H1 (cell line): ENCODE measurements around the gene HIVEP3. TPM values are rescaled to one million over a fixed set of nuclear protein-coding genes. Genes with fewer than 3 reads are reported as not detected.

Experiments
- CTCF ChIA-PET: fragments of 300-600 bp; sonication (Branson Sonifier 250); formaldehyde crosslinking; loops from one replicate; lab custom pipeline; 2021; ENCODE audit not compliant: partially characterized antibody; lab: Charles Lee
- POLR2A ChIA-PET: fragments of 300-600 bp; sonication (Branson Sonifier 250); formaldehyde crosslinking; loops from one replicate; lab custom pipeline; 2021; ENCODE audit warnings: inconsistent platforms; ENCODE audit not compliant: partially characterized antibody; lab: Charles Lee
- DNase-seq, 2 experiments: peaks; one replicate each; pipeline versions ENCODE4 v3.0.0 to v3.0.0-alpha.2; 2010 to 2022; ENCODE audit warnings: low spot score in 2 of 2, low read depth in 1 of 2, mixed read lengths in 1 of 2
- FAIRE-seq: peaks from 2 replicates; lab custom pipeline; 2011; peaks lifted over from hg19 to GRCh38; lab: Jason Lieb, UNC
- H2AFZ ChIP-seq: 2 replicates; pipeline ENCODE4 v1.8.1; 2012; ENCODE audit warnings: low read length, inconsistent platforms
- H2AK5ac ChIP-seq: 2 replicates; pipeline ENCODE4 v1.6.1; 2013; ENCODE audit warnings: low read depth, low read length
- H2BK120ac ChIP-seq: replicated peaks from 2 replicates; pipeline ENCODE3; 2013; ENCODE audit warnings: low read depth, low read length, inconsistent platforms
- H2BK12ac ChIP-seq: 2 replicates; pipeline ENCODE4 v1.6.1; 2013; ENCODE audit warnings: low read depth, low read length
- H2BK15ac ChIP-seq: 2 replicates; pipeline ENCODE4 v1.6.1; 2013; ENCODE audit warnings: low read length
- H2BK20ac ChIP-seq: 2 replicates; pipeline ENCODE4 v1.6.1; 2013; ENCODE audit warnings: low read length
- H2BK5ac ChIP-seq: 2 replicates; pipeline ENCODE4 v1.6.1; 2013; ENCODE audit warnings: low read depth, low read length
- H3K14ac ChIP-seq: 2 replicates; pipeline ENCODE4 v1.6.1; 2013; ENCODE audit warnings: inconsistent platforms; ENCODE audit not compliant: insufficient read length
- H3K18ac ChIP-seq: 2 replicates; pipeline ENCODE4 v1.6.1; 2013; ENCODE audit warnings: low read length; ENCODE audit errors: extremely low read depth
- H3K23ac ChIP-seq: 2 replicates; pipeline ENCODE4 v1.6.1; 2013; ENCODE audit warnings: inconsistent platforms; ENCODE audit not compliant: insufficient read length
- H3K23me2 ChIP-seq: 2 replicates; pipeline ENCODE4 v1.6.1; 2013; ENCODE audit warnings: low read depth, low read length
- H3K27ac ChIP-seq: 2 replicates; pipeline ENCODE4 v1.6.1; 2011; ENCODE audit warnings: low read depth, low read length, inconsistent platforms
- H3K27me3 ChIP-seq, 4 experiments: replicated peaks in 1 of 4; 1 replicate in 1 of 4; 2 replicates in 3 of 4; pipeline versions ENCODE4 v1.6.1 to v1.8.1; 2011 to 2013; ENCODE audit warnings: low read length in 3 of 4, mild to moderate bottlenecking in 3 of 4, inconsistent platforms in 2 of 4, mixed read lengths in 2 of 4, moderate library complexity in 1 of 4; ENCODE audit not compliant: control insufficient read depth in 3 of 4, insufficient read depth in 3 of 4; ENCODE audit errors: extremely low read depth in 1 of 4
- H3K36me3 ChIP-seq, 4 experiments: 2 replicates each; pipeline versions ENCODE4 v1.6.1 to v1.8.1; 2011 to 2013; ENCODE audit warnings: mild to moderate bottlenecking in 4 of 4, low read length in 3 of 4, moderate library complexity in 2 of 4, control low read depth in 1 of 4, inconsistent platforms in 1 of 4; ENCODE audit not compliant: insufficient read depth in 4 of 4, control insufficient read depth in 2 of 4
- H3K4ac ChIP-seq: replicated peaks from 2 replicates; pipeline ENCODE3; 2013; ENCODE audit warnings: low read length, low read depth, mixed read lengths, inconsistent platforms; ENCODE audit not compliant: insufficient read length
- H3K4me1 ChIP-seq, 4 experiments: replicated peaks in 1 of 4; 1 replicate in 1 of 4; 2 replicates in 3 of 4; pipeline versions ENCODE4 v1.6.1 to v1.8.1; 2011 to 2013; ENCODE audit warnings: low read length in 3 of 4, inconsistent platforms in 2 of 4, mixed read lengths in 1 of 4; ENCODE audit not compliant: insufficient read depth in 4 of 4, control insufficient read depth in 3 of 4
- H3K4me2 ChIP-seq, 2 experiments: 2 replicates each; pipeline versions ENCODE4 v1.6.1 to v1.8.1; 2011 to 2013; ENCODE audit warnings: low read depth in 2 of 2, low read length in 2 of 2, control low read depth in 1 of 2, inconsistent platforms in 1 of 2, mild to moderate bottlenecking in 1 of 2; ENCODE audit not compliant: insufficient read depth in 1 of 2
- H3K4me3 ChIP-seq, 4 experiments: fragments of 200-600, 300-600 bp in 1 of 4; sonication (generic), shearing (Covaris generic), sonication (Bioruptor Twin) in 1 of 4; 2 replicates each; pipeline versions ENCODE4 v1.5.1 to v1.8.1; 2011 to 2016; ENCODE audit warnings: low read length in 4 of 4, low read depth in 3 of 4, control low read depth in 2 of 4, inconsistent platforms in 2 of 4, mild to moderate bottlenecking in 2 of 4, mixed read lengths in 1 of 4, moderate library complexity in 1 of 4; ENCODE audit not compliant: insufficient read depth in 2 of 4; ENCODE audit errors: extremely low read depth in 1 of 4
- H3K56ac ChIP-seq: replicated peaks from 2 replicates; pipeline ENCODE3; 2013; ENCODE audit warnings: low read depth, mild to moderate bottlenecking, mixed read lengths, low read length, inconsistent platforms; ENCODE audit not compliant: insufficient read length
- H3K79me1 ChIP-seq: 2 replicates; pipeline ENCODE4 v1.6.1; 2013; ENCODE audit warnings: low read depth, low read length, control low read depth
- H3K79me2 ChIP-seq, 2 experiments: 2 replicates each; pipeline versions ENCODE4 v1.6.1 to v1.8.1; 2012 to 2013; ENCODE audit warnings: low read length in 2 of 2, mild to moderate bottlenecking in 2 of 2, inconsistent platforms in 1 of 2; ENCODE audit not compliant: insufficient read depth in 2 of 2, control insufficient read depth in 1 of 2
- H3K9ac ChIP-seq, 4 experiments: replicated peaks in 1 of 4; 1 replicate in 1 of 4; 2 replicates in 3 of 4; pipeline versions ENCODE4 v1.6.1 to v1.8.1; 2011 to 2013; ENCODE audit warnings: low read depth in 3 of 4, low read length in 3 of 4, control low read depth in 2 of 4, mild to moderate bottlenecking in 2 of 4, moderate library complexity in 2 of 4, inconsistent platforms in 1 of 4; ENCODE audit errors: extremely low read depth in 1 of 4
- H3K9me3 ChIP-seq, 2 experiments: 2 replicates each; pipeline versions ENCODE4 v1.6.1 to v1.8.1; 2012 to 2013; ENCODE audit warnings: mild to moderate bottlenecking in 2 of 2, moderate library complexity in 2 of 2, control low read depth in 1 of 2, inconsistent platforms in 1 of 2, low read depth in 1 of 2, low read length in 1 of 2, mixed read lengths in 1 of 2; ENCODE audit not compliant: insufficient read depth in 2 of 2
- H4K20me1 ChIP-seq, 2 experiments: replicated peaks in 1 of 2; 2 replicates each; pipeline versions ENCODE3 to v1.8.1; 2011 to 2013; ENCODE audit warnings: inconsistent platforms in 2 of 2, low read length in 2 of 2, mild to moderate bottlenecking in 1 of 2; ENCODE audit not compliant: insufficient read depth in 2 of 2, control insufficient read depth in 1 of 2
- H4K5ac ChIP-seq: 2 replicates; pipeline ENCODE4 v1.6.1; 2013; ENCODE audit warnings: low read length, low read depth, mixed read lengths, inconsistent platforms; ENCODE audit not compliant: insufficient read length
- H4K8ac ChIP-seq: 2 replicates; pipeline ENCODE4 v1.8.0; 2013; ENCODE audit warnings: mild to moderate bottlenecking, moderate library complexity, low read length, inconsistent platforms; ENCODE audit not compliant: insufficient read depth; ENCODE audit errors: extremely low read depth
- H4K91ac ChIP-seq: replicated peaks from 2 replicates; pipeline ENCODE3; 2013; ENCODE audit warnings: low read length, mixed read lengths, inconsistent platforms; ENCODE audit not compliant: insufficient read length
- BACH1 ChIP-seq: IDR thresholded peaks from 2 replicates; pipeline ENCODE4 v1.6.1; 2012; ENCODE audit warnings: low read length, improper control_type of control experiment
- BCL11A ChIP-seq, 2 experiments: IDR thresholded peaks; one replicate each; pipeline ENCODE4 v1.6.1; 2011; ENCODE audit warnings: low read depth in 2 of 2, low read length in 2 of 2, mild to moderate bottlenecking in 2 of 2
- CHD2 ChIP-seq: IDR thresholded peaks from 2 replicates; pipeline ENCODE4 v1.6.1; 2012; ENCODE audit warnings: low read length, improper control_type of control experiment
- EP300 ChIP-seq, 2 experiments: IDR thresholded peaks; 1 replicate in 1 of 2; 2 replicates in 1 of 2; pipeline ENCODE4 v1.6.1; 2011 to 2012; ENCODE audit warnings: low read depth in 2 of 2, low read length in 2 of 2, mild to moderate bottlenecking in 2 of 2, borderline replicate concordance in 1 of 2, inconsistent platforms in 1 of 2, moderate library complexity in 1 of 2
- KDM1A ChIP-seq: fragments of 200-600, 300-600 bp; sonication (generic); IDR thresholded peaks from 2 replicates; pipeline ENCODE4 v1.7.1; 2016; ENCODE audit warnings: mild to moderate bottlenecking, low read length, borderline replicate concordance
- MAX ChIP-seq: IDR thresholded peaks from 2 replicates; pipeline ENCODE4 v1.6.1; 2012; ENCODE audit warnings: inconsistent platforms
- NRF1 ChIP-seq: IDR thresholded peaks from 2 replicates; pipeline ENCODE4 v1.6.1; 2011; ENCODE audit warnings: mild to moderate bottlenecking, low read depth, low read length, improper control_type of control experiment
- POLR2AphosphoS5 ChIP-seq: IDR thresholded peaks from 2 replicates; pipeline ENCODE4 v1.6.1; 2011; ENCODE audit warnings: low read depth, low read length
- RBBP5 ChIP-seq: IDR thresholded peaks from 2 replicates; pipeline ENCODE4 v1.7.1; 2012; ENCODE audit warnings: low read depth, mild to moderate bottlenecking, inconsistent platforms, low read length, moderate library complexity, borderline replicate concordance
- SAP30 ChIP-seq: fragments of 300-600 bp; sonication (generic); IDR thresholded peaks from 2 replicates; pipeline ENCODE4 v1.7.1; 2012; ENCODE audit warnings: low read length, moderate library complexity, mild to moderate bottlenecking, inconsistent platforms; ENCODE audit not compliant: insufficient read depth, insufficient replicate concordance
- USF2 ChIP-seq: IDR thresholded peaks from 2 replicates; pipeline ENCODE4 v1.6.1; 2011; ENCODE audit warnings: low read length, improper control_type of control experiment
- ZNF274 ChIP-seq: IDR thresholded peaks from 2 replicates; pipeline ENCODE4 v1.7.0; 2012; ENCODE audit warnings: low read length, borderline replicate concordance; ENCODE audit errors: extremely low read depth
- WGBS, 2 experiments: shearing (Covaris generic) in 1 of 2; methylation state at CpG; one replicate each; pipeline versions ENCODE4 v1.1.6 to v1.1.7; 2013 to 2015; ENCODE audit warnings: low lambda C conversion rate in 2 of 2, mixed read lengths in 2 of 2, inconsistent platforms in 1 of 2, low coverage in 1 of 2, missing lambda C conversion rate in 1 of 2; ENCODE audit not compliant: insufficient replicate concordance in 2 of 2, insufficient coverage in 1 of 2, insufficient read length in 1 of 2; ENCODE audit errors: extremely low coverage in 1 of 2, missing lambda C conversion rate in 1 of 2; 5-methylcytosine and 5-hydroxymethylcytosine counted together
- polyA plus RNA-seq, 7 experiments: library from polyadenylated mRNA; depleted of rRNA in 3 of 7; stranded (reverse) in 5 of 7; unstranded in 2 of 7; fragments of >200 nt in 5 of 7; fragments of 200-250 nt in 2 of 7; gene quantifications; 1 replicate in 5 of 7; 2 replicates in 1 of 7; 4 replicates in 1 of 7; pipeline versions ENCODE4 v1.2.1 to v1.2.3, GENCODE V29; 2011 to 2013; ENCODE audit warnings: missing spikeins in 2 of 7, mixed read lengths in 2 of 7
- total RNA-seq: library from RNA; stranded (reverse); fragmentation: NEBNext Ultra II Directional; extraction: Animal tissue kit (Norgen Biotek cat#: 25700); gene quantifications from 2 replicates; pipeline ENCODE4 v1.2.1, GENCODE V29; 2021

HIVEP3 gene
- total and polyA plus RNA-seq, 2 of the 8 experiments (the other 6 are each of a cell fraction or from before 2014, with no cell fraction given), result 0.24 to 0.69 TPM

GRCh38 chr1:41580520-41581172, 338.1 kb downstream of the HIVEP3 start:
- H2BK5ac ChIP-seq, result no peak overlapping the region
- DNase-seq, result no peak
- no peak overlapping the region for H2BK15ac ChIP-seq
- no peaks in the 10 kb centered on the region for H3K4me1 ChIP-seq
- no peak overlapping the region for H2BK12ac ChIP-seq
- 85% methylated on average over 4 of the region's 7 CpGs; no CpG with 5 or more reads in 1 of the 2 experiments for WGBS, 2 experiments
- no peak overlapping the region for H3K4me2 ChIP-seq
- H3K27me3 ChIP-seq, result no peaks in the 10 kb centered on the region
- ChIA-PET POLR2A (no interaction called here), CTCF (interaction anchor here (0.5 to 3.8 kb wide), 13 partner anchors 9 to 403 kb away, joined by 3 to 20 read pairs (median 5); no protein-coding TSS in a partner anchor)
- H2BK120ac ChIP-seq, result no peak overlapping the region
- no peaks in the 10 kb centered on the region for H4K20me1 ChIP-seq
- H3K23ac ChIP-seq, result no peak overlapping the region
- no peak overlapping the region for H2BK20ac ChIP-seq
- H4K91ac ChIP-seq, result no peak overlapping the region
- no peak overlapping the region for H4K5ac ChIP-seq
- H3K79me1 ChIP-seq, result no peaks in the 10 kb centered on the region
- no peak for FAIRE-seq
- no peaks in the 10 kb centered on the region for H3K23me2 ChIP-seq
- no peaks in the 10 kb centered on the region for H3K79me2 ChIP-seq
- no peak overlapping the region for H3K18ac ChIP-seq
- H2AK5ac ChIP-seq, result 0 out of 2 replicates have a peak overlapping the region, but pooled peaks have one; percentile 6
- H3K4me3 ChIP-seq, result no peak overlapping the region
- H3K9ac ChIP-seq, result no peak overlapping the region
- H4K8ac ChIP-seq, result no peak overlapping the region
- no peak overlapping the region for H3K14ac ChIP-seq
- H3K27ac ChIP-seq, result no peak overlapping the region
- peaks cover 0 to 3% of the 10 kb centered on the region in 2 experiments; a peak in 1 of 4 replicates for H3K9me3 ChIP-seq
- no peak overlapping the region for H2AFZ ChIP-seq
- no peak overlapping the region for H3K56ac ChIP-seq
- no peak overlapping the region for H3K4ac ChIP-seq
- no peaks in the 10 kb centered on the region for H3K36me3 ChIP-seq
- TF ChIP-seq ZNF274 (no peak), SAP30 (no peak), NRF1 (no peak), KDM1A (no peak), CHD2 (no peak), POLR2AphosphoS5 (no peak), USF2 (no peak), BCL11A (IDR thresholded peaks at IDR 0.05; ENCODE audit: low read depth in 2 of 2, low read length in 2 of 2) (no peak), RBBP5 (no peak), BACH1 (no peak), EP300 (IDR thresholded peaks at IDR 0.05; ENCODE audit: borderline replicate concordance in 1 of 2, low read depth in 2 of 2, low read length in 2 of 2) (no peak), MAX (no peak)
